SK-N-SH treated with all-trans-retinoic acid at 6 μM for 48 hours (cell line): ENCODE results near the gene TACSTD2.

Experiments
- ATAC-seq: fragments of 200-7000 bp; cut with Tn5 transposase; 3 replicates; pipeline ENCODE4 v1.9.1; 2020; ENCODE audit warnings: mild to moderate bottlenecking, moderate library complexity
- BACH2 ChIP-seq: fragments of 250-450 bp; sonication (Bioruptor Pico); IDR thresholded peaks from 2 replicates; pipeline ENCODE4 v1.9.0; 2021; ENCODE audit warnings: mild to moderate bottlenecking, borderline replicate concordance
- CSDC2 ChIP-seq: fragments of 250-450 bp; sonication (Bioruptor Pico); IDR thresholded peaks from 2 replicates; pipeline ENCODE4 v1.5.0; 2020; ENCODE audit warnings: mild to moderate bottlenecking, moderate library complexity
- ESRRG ChIP-seq: fragments of 250-450 bp; sonication (Bioruptor Pico); IDR thresholded peaks from 2 replicates; pipeline ENCODE4 v1.6.1; 2021; ENCODE audit warnings: mild to moderate bottlenecking
- GLIS3 ChIP-seq: fragments of 250-450 bp; sonication (Bioruptor Pico); IDR thresholded peaks from 2 replicates; pipeline ENCODE4 v1.5.0; 2020; ENCODE audit warnings: mild to moderate bottlenecking, moderate library complexity
- ISL1 ChIP-seq: fragments of 250-450 bp; sonication (Bioruptor Pico); IDR thresholded peaks from 2 replicates; pipeline ENCODE4 v2.1.2; 2022; ENCODE audit warnings: mild to moderate bottlenecking, moderate library complexity
- OSR1 ChIP-seq: fragments of 250-450 bp; sonication (Bioruptor Pico); IDR thresholded peaks from 2 replicates; pipeline ENCODE4 v1.8.0; 2022; ENCODE audit warnings: moderate library complexity, mild to moderate bottlenecking, inconsistent platforms
- PATZ1 ChIP-seq: fragments of 250-450 bp; sonication (Bioruptor Pico); IDR thresholded peaks from 2 replicates; pipeline ENCODE4 v1.8.0; 2020; ENCODE audit warnings: mild to moderate bottlenecking, moderate library complexity, borderline replicate concordance
- POU6F1 ChIP-seq: fragments of 250-450 bp; sonication (Bioruptor Pico); IDR thresholded peaks from 2 replicates; pipeline ENCODE4 v1.8.0; 2021; ENCODE audit warnings: low read depth, mild to moderate bottlenecking, moderate library complexity, borderline replicate concordance
- SNAI2 ChIP-seq: fragments of 250-450 bp; sonication (Bioruptor Pico); IDR thresholded peaks from 2 replicates; pipeline ENCODE4 v1.5.0; 2020; ENCODE audit warnings: mild to moderate bottlenecking, moderate library complexity
- TCF4 ChIP-seq: fragments of 250-450 bp; sonication (Bioruptor Pico); IDR thresholded peaks from 2 replicates; pipeline ENCODE4 v1.8.0; 2021; ENCODE audit warnings: mild to moderate bottlenecking, moderate library complexity, borderline replicate concordance
- TOX ChIP-seq: fragments of 250-450 bp; sonication (Bioruptor Pico); IDR thresholded peaks from 2 replicates; pipeline ENCODE4 v1.8.0; 2021; ENCODE audit warnings: mild to moderate bottlenecking, moderate library complexity, borderline replicate concordance
- ZC3H10 ChIP-seq: fragments of 250-450 bp; sonication (Bioruptor Pico); IDR thresholded peaks from 2 replicates; pipeline ENCODE4 v1.5.1; 2021; ENCODE audit warnings: mild to moderate bottlenecking, moderate library complexity
- ZFP3 ChIP-seq: fragments of 250-450 bp; sonication (Bioruptor Pico); IDR thresholded peaks from 2 replicates; pipeline ENCODE4 v1.5.0; 2020; ENCODE audit warnings: mild to moderate bottlenecking, moderate library complexity
- ZFP30 ChIP-seq: fragments of 450-650 bp; formaldehyde crosslinking; IDR thresholded peaks from 2 replicates; pipeline ENCODE4 v1.5.0; 2022; ENCODE audit warnings: mild to moderate bottlenecking, moderate library complexity
- ZNF70 ChIP-seq: fragments of 450-650 bp; formaldehyde crosslinking; IDR thresholded peaks from 2 replicates; pipeline ENCODE4 v1.5.0; 2020; ENCODE audit warnings: mild to moderate bottlenecking, moderate library complexity
- ZNF8 ChIP-seq: fragments of 450-650 bp; formaldehyde crosslinking; IDR thresholded peaks from 2 replicates; pipeline ENCODE4 v1.5.0; 2020; ENCODE audit warnings: mild to moderate bottlenecking, moderate library complexity
- TF ChIP-seq, protein P1 (sequence below): fragments of 250-450 bp; sonication (Bioruptor Pico); IDR thresholded peaks from 2 replicates; pipeline ENCODE4 v1.5.0; 2020; ENCODE audit warnings: mild to moderate bottlenecking, moderate library complexity
- TF ChIP-seq, protein P2 (sequence below): fragments of 250-450 bp; sonication (Bioruptor Pico); IDR thresholded peaks from 2 replicates; pipeline ENCODE4 v1.5.1; 2021; ENCODE audit warnings: mild to moderate bottlenecking, moderate library complexity

The TACSTD2 gene

DNA sequence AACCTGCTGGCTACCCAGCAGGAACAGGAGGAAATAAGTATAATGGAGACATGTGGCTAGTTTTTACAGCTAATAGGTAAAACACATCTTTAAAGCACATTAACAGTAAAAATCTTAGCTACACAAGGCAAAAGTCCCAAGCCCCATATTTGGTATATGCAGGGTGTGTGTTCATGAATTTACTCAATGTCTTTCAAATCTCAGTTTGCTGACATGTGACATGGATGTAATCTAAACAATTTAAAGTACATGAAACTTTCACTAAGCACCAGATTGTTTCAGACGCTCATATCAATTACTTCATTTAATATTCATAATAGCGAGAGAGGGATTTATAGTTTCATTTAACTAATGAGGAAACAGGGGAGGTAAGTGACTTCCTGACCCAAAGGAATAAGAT, 3.9 kb downstream of the TACSTD2 start:
- ATAC-seq = no peak
- no peak for TF ChIP-seq ESRRG (CRISPR knock-in tag)
- TF ChIP-seq, protein P1, sequence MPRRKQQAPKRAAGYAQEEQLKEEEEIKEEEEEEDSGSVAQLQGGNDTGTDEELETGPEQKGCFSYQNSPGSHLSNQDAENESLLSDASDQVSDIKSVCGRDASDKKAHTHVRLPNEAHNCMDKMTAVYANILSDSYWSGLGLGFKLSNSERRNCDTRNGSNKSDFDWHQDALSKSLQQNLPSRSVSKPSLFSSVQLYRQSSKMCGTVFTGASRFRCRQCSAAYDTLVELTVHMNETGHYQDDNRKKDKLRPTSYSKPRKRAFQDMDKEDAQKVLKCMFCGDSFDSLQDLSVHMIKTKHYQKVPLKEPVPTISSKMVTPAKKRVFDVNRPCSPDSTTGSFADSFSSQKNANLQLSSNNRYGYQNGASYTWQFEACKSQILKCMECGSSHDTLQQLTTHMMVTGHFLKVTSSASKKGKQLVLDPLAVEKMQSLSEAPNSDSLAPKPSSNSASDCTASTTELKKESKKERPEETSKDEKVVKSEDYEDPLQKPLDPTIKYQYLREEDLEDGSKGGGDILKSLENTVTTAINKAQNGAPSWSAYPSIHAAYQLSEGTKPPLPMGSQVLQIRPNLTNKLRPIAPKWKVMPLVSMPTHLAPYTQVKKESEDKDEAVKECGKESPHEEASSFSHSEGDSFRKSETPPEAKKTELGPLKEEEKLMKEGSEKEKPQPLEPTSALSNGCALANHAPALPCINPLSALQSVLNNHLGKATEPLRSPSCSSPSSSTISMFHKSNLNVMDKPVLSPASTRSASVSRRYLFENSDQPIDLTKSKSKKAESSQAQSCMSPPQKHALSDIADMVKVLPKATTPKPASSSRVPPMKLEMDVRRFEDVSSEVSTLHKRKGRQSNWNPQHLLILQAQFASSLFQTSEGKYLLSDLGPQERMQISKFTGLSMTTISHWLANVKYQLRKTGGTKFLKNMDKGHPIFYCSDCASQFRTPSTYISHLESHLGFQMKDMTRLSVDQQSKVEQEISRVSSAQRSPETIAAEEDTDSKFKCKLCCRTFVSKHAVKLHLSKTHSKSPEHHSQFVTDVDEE (CRISPR knock-in tag) = no peak
- TF ChIP-seq ZFP3 (CRISPR knock-in tag) = no peak
- TF ChIP-seq ZNF70 (CRISPR knock-in tag) = no peak
- no peak for TF ChIP-seq ISL1 (CRISPR knock-in tag)
- no peak for TF ChIP-seq GLIS3 (CRISPR knock-in tag)
- TF ChIP-seq POU6F1 (CRISPR knock-in tag) = no peak
- no peak for TF ChIP-seq TOX (CRISPR knock-in tag)
- TF ChIP-seq SNAI2 (CRISPR knock-in tag) = no peak
- TF ChIP-seq TCF4 (CRISPR knock-in tag) = no peak
- TF ChIP-seq, protein P2, sequence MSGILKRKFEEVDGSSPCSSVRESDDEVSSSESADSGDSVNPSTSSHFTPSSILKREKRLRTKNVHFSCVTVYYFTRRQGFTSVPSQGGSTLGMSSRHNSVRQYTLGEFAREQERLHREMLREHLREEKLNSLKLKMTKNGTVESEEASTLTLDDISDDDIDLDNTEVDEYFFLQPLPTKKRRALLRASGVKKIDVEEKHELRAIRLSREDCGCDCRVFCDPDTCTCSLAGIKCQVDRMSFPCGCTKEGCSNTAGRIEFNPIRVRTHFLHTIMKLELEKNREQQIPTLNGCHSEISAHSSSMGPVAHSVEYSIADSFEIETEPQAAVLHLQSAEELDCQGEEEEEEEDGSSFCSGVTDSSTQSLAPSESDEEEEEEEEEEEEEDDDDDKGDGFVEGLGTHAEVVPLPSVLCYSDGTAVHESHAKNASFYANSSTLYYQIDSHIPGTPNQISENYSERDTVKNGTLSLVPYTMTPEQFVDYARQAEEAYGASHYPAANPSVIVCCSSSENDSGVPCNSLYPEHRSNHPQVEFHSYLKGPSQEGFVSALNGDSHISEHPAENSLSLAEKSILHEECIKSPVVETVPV (CRISPR knock-in tag) = no peak
- TF ChIP-seq CSDC2 = no peak
- TF ChIP-seq, all 23 proteins: peak for 0

DNA sequence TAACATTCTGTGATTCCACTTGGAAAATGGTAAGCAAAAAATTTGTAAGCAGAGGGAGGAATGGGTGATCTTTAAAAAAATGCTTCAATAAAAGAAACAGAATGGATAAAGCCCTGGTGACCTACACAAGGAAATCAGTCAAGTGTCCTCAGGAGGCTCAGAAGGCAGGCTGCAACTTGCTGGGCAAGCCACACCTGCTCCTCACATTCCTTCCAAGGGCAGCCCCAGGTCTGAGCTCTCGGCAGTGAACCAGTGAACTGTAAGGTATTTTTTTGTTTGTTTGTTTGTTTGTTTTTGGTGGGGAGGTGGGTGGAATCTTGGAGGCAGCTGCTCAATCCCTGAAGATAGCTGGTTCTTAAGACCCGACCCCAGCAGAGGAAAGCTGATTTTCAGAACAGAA, 4.4 kb downstream of the TACSTD2 start:
- TF ChIP-seq, protein P1 (CRISPR knock-in tag) = no peak
- TF ChIP-seq ISL1 (CRISPR knock-in tag) = no peak
- no peak for TF ChIP-seq ESRRG (CRISPR knock-in tag)
- no peak for TF ChIP-seq TCF4 (CRISPR knock-in tag)
- no peak for TF ChIP-seq GLIS3 (CRISPR knock-in tag)
- TF ChIP-seq ZFP30 (CRISPR knock-in tag) = no peak
- TF ChIP-seq POU6F1 (CRISPR knock-in tag) = no peak
- no peak for TF ChIP-seq BACH2 (CRISPR knock-in tag)
- ATAC-seq = no peak

GRCh38 chr1:58571616-58572015, 5.4 kb downstream of the TACSTD2 start:
- peak; percentile 78 for ATAC-seq
- TF ChIP-seq ZNF8 (CRISPR knock-in tag) (no peak), ZC3H10 (no peak), GLIS3 (CRISPR knock-in tag) (no peak), OSR1 (CRISPR knock-in tag) (no peak), SNAI2 (CRISPR knock-in tag) (no peak), CSDC2 (no peak), ISL1 (CRISPR knock-in tag) (no peak), BACH2 (CRISPR knock-in tag) (no peak), ZNF70 (CRISPR knock-in tag) (no peak), PATZ1 (CRISPR knock-in tag) (no peak), POU6F1 (CRISPR knock-in tag) (no peak), TCF4 (CRISPR knock-in tag) (no peak), ESRRG (CRISPR knock-in tag) (no peak), ZFP30 (CRISPR knock-in tag) (no peak)
- TF ChIP-seq, protein P1 (CRISPR knock-in tag) = no peak
